ENCODE results near the gene PRRC2B.

Gene PRRC2B

GRCh38 chr9:131474711-131475110 lies 80.8 kb downstream of the PRRC2B start:
- no peak for DNase-seq

- no peak for DNase-seq
These were observed 81.4 kb downstream of the PRRC2B start for GRCh38 chr9:131475111-131475955.

GRCh38 chr9:131475956-131476776 lies 82.3 kb downstream of the PRRC2B start:
- no peak for DNase-seq

GRCh38 chr9:131476777-131477345 lies 83.0 kb downstream of the PRRC2B start:
- no peak for DNase-seq

GRCh38 chr9:131477367-131477766 lies 83.5 kb downstream of the PRRC2B start:
- no peak for DNase-seq

DNA sequence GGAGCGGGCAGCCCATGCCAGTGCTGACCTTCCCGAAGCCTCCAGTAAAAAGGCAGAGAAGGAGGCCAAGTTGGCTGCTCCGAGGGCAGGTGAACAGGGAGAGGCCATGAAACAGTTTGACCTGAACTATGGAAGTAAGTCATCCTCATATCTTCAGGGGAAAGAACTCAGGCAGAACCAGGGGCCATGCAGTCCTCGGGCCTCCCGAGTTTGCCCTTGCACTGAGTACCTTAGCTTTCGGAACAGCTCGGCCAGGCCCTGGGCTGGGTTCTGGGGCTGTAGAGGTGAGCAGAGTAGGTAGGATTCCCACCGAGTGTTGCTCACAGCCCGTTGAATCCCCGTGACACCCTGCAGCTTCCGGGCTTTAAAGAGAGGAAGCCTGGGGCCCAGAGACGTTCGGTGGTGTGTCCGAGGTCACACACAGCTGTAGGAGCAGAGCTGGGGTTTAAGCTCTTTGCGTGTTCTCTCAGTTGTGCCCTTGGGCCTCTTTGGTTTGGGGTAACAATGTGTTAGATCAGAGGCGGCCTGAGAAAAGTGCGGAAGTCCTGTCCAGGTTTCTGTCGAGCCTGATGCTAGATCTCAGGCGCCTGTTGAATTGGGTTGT lies 84.0 kb downstream of the PRRC2B start:
- no peak for DNase-seq

DNA sequence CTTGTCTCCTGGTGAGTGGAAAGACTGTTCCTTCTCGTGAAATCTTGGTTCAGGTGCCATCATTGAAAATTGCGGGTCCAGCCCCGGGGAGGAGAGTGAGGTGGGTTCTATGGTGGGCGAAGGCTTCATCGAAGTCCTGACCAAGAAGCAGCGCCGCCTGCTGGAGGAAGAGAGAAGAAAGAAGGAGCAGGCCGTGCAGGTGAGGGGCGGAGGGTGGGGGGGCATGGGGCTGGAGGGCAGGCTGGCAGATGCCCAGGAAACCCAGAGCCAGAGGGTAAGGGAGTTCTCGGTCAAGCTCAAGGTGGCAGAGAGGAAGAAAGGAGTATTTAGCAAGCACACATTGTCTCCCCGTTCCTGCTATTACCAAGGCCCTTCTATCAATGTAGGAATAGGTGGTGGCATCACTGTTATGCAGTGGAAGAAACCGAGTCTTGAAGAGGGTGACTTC lies 84.6 kb downstream of the PRRC2B start:
- DNase-seq, result peak; percentile 42

DNA sequence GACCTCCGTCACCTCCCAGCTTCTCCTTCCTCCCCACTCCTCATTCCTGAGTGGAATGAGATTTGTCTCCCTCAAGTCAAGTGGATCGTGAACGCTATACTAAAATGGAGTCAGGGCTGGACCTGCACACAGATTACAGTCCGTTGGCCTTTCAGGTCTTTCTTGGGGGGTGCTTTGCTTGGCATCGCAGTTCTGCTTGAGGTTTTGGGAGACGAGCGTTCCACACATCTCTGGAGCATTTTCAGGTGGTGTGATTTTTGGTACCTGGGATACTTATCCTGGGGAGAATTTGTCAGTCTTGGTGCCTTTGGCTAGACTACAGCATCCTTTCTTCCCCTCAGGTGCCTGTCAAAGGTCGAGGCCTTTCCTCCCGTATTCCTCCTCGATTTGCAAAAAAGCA lies 85.0 kb downstream of the PRRC2B start:
- DNase-seq, result no peak

DNA sequence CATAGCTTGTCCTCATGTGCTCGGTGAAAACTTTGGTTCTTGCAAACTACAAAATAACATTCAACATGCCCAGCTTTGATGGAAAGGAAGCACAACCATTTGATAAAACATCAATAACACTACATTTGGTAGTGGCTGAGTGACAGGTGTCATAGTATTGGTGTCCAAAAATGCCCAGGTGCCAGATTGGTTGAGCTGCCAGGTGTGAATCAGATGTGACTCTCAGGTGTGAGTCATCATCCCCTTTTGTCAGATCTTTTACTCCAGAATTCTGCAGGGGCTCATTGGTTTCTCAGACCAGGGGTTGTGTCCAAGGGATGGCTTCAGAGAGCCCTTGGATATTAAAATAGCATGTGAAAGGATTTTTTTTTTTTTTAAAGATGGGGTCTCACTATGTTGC lies 86.4 kb downstream of the PRRC2B start:
- DNase-seq, result no peak

- no peak for DNase-seq
These were observed 87.8 kb downstream of the PRRC2B start for GRCh38 chr9:131481441-131482342.

DNA sequence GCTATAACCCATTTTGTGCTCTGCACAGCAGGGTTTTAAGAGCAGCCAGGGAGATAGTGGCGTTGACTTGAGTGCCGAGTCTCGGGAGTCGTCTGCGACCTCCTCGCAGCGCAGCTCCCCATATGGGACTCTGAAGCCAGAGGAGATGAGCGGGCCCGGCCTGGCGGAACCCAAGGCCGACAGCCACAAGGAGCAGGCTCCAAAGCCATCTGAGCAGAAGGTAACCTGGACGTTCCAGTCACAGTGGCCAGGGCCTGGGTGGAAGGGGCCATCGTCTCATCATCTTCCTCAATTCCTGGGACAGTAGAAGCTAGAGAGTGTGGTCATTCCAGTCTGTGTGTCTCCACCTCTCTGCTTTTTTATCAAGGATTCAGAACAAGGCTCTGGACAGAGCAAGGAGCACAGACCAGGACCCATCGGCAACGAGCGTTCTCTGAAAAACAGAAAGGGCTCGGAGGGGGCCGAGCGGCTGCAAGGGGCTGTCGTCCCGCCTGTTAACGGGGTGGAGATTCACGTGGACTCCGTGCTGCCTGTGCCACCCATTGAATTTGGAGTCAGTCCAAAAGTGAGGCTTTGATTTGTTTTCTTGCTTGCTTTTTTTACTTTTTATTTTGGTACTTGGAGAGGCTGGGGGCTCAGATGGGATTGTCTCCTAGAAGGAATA lies 88.6 kb downstream of the PRRC2B start:
- DNase-seq, result no peak

GRCh38 chr9:131483319-131484050 lies 89.6 kb downstream of the PRRC2B start:
- DNase-seq, result no peak

- DNase-seq, result no peak
These were observed 90.2 kb downstream of the PRRC2B start for GRCh38 chr9:131484051-131484445.

DNA sequence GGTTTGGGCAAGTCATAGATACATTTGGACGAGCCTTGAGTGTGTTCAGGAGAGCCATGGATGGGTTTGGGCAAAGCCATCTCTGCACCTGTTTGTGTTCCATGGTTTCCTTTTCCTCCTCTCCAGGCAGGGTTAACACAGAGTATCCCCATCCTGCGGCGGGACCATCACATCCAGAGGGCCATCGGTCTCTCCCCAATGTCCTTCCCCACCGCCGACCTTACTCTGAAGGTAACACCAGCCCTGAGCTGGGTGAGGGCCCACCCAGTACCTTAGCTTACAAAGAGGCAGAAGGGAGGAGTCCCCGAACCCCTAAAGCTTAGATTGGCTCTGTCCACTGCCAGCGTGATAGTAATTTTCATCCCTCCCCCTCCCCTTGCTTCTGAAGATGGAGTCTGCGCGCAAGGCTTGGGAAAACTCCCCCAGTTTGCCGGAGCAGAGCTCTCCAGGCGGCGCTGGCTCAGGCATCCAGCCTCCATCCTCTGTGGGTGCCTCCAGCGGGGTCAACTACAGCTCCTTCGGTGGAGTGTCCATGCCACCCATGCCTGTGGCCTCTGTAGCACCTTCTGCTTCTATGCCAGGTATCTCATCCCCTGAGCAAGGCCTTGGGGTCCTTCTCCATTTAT lies 90.8 kb downstream of the PRRC2B start:
- DNase-seq, result no peak

DNA sequence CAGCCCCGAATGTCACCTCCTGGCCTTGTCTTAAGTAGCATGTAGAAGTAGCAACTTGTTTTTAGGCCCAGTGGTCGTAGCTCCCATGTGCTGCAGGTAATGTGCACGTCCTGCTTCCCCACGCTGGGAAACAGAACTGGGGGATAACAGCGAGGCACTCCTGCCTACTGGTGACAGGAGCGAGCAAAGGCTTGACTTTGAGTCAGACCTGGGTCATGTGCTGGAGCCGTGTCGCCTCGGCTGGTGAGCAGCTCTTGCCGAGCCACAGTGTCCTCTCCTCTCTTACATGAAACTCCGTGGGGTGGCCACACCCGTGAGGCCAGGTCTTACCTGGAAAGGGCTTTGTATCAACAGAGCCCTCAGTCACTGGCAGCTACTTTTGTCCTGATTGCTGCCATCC lies 91.3 kb downstream of the PRRC2B start:
- no peak for DNase-seq

- no peak for DNase-seq
These were observed 92.0 kb downstream of the PRRC2B start for GRCh38 chr9:131485728-131486422.

- DNase-seq, result no peak
These were observed 93.1 kb downstream of the PRRC2B start for GRCh38 chr9:131487001-131487400.

DNA sequence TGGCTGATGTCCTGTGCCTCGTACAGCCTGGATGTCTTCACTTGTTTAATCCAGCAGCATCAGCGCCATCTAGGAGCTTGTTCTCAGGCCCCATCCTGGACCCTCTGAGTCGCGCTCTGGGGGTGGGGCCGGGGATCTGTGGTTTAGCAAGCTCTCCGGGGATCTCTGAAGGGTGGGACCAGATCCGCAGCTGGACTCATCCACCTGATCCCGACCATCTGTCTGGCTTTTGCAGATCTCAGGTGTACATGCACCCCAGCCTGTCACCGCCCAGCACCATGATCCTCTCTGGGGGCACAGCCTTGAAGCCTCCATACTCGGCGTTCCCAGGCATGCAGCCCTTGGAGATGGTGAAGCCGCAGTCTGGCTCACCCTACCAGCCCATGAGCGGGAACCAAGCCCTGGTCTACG lies 93.7 kb downstream of the PRRC2B start:
- no peak for DNase-seq

GRCh38 chr9:131490514-131490913 lies 96.6 kb downstream of the PRRC2B start:
- DNase-seq, result no peak
